ENCODE data around the gene SGCA.

GRCh38 chr17:50117202-50118051, 48.4 kb upstream of the SGCA start:
- TF ChIP-seq POLR2A (IDR thresholded peaks at IDR 0.05; ENCODE audit: low read depth, low read length): no peak
- TF ChIP-seq TAF1 (IDR thresholded peaks at IDR 0.05; ENCODE audit: low read depth, low read length): no peak
- TF ChIP-seq POLR2AphosphoS5 (IDR thresholded peaks at IDR 0.05; ENCODE audit: low read depth, low read length): no peak
- TF ChIP-seq POU2F2 (IDR thresholded peaks at IDR 0.05; ENCODE audit: low read depth, low read length): no peak
